ENCODE results near the gene SH3BP5.

- TF ChIP-seq CTCF (IDR thresholded peaks at IDR 0.05) (no peak), POLR2A (IDR thresholded peaks at IDR 0.05) (no peak)
Observed at GRCh38 chr3:15277861-15278500, 54.4 kb downstream of the SH3BP5 start.
